ENCODE data around the gene PPIF. TPM values are rescaled to one million over a fixed set of nuclear protein-coding genes. Genes with fewer than 3 reads are reported as not detected.

Gene PPIF
- 10 to 100 TPM; 35.7 to 57.8 (median 45.0) TPM for total RNA-seq

GRCh38 chr10:79347226-79347893 is at the start of gene PPIF:
TSS of gene PPIF (plus strand) at chr10:79347469. CDS start at chr10:79347549, 80 bp downstream.
- peak; percentile 94 to 98 (median 97) for DNase-seq
- peak within 1 kb of the TSS; percentile 92 to 94 (median 92) for H3K27ac ChIP-seq
- peaks cover 0 to 29% (median 0%) of the 10 kb centered on the region in 3 donors for H3K36me3 ChIP-seq
- H3K4me3 ChIP-seq, result peak within 1 kb of the TSS; percentile 73 to 94 (median 88)
- H3K27me3 ChIP-seq, result no peaks in the 10 kb centered on the region
- H3K9me3 ChIP-seq, result no peaks in the 10 kb centered on the region
- TF ChIP-seq POLR2A (IDR thresholded peaks at IDR 0.05) (peak; percentile 81 to 82), CTCF (IDR thresholded peaks at IDR 0.05) (peak; percentile 96 to 99 (median 98))
- H3K4me1 ChIP-seq, result peaks cover 2 to 16% (median 10%) of the 10 kb centered on the region in 4 donors

DNA sequence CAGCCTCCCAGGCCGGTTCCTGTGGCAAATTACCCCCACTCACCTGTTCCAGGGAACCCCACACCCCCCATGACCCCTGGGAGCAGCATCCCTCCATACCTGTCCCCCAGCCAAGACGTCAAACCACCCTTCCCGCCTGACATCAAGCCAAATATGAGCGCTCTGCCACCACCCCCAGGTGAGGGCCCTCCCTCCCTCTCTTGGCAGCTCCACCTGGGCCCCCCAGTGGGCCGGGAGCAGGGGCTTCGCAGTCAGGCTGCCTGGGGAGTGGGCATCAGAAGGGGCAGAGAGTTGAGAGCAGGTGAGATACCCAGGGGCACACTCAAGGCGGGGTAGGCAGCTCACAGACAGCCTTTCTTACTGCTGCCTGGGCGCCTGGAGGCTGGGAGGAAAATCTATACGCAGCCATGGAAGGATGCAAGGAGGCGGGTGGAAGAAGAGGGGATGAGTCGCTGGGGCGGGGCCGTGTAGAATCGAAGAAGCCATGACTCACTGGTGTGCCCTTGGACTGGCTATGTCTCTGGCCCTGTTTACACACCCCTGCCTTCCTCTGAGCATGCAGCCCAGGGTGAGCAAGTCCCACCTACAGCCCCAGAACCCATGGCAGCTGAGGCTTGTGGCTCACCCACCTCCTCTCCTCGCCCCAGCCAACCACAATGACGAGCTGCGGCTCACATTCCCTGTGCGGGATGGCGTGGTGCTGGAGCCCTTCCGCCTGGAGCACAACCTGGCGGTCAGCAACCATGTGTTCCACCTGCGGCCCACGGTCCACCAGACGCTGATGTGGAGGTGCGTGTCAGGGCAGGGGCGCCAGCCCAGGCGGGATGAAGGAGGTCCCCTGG is 48.6 kb upstream of the PPIF start:
- no peaks in the 10 kb centered on the region for H3K9me3 ChIP-seq
- H3K27ac ChIP-seq, result peak overlapping the region in 1 of 4 donors; percentile 39
- H3K4me1 ChIP-seq, result peaks cover 0 to 19% (median 6%) of the 10 kb centered on the region in 4 donors
- H3K4me3 ChIP-seq, result no peak overlapping the region
- peaks cover 0 to 100% (median 0%) of the 10 kb centered on the region in 3 donors for H3K36me3 ChIP-seq
- peak in 2 of 3 donors; percentile 83 to 88 for DNase-seq
- H3K27me3 ChIP-seq, result no peaks in the 10 kb centered on the region
- TF ChIP-seq POLR2A (IDR thresholded peaks at IDR 0.05) (no peak), CTCF (IDR thresholded peaks at IDR 0.05) (no peak)

- peaks cover 0 to 12% (median 6%) of the 10 kb centered on the region in 4 donors for H3K4me1 ChIP-seq
- H3K36me3 ChIP-seq, result peaks cover 0 to 100% (median 0%) of the 10 kb centered on the region in 3 donors
- H3K27ac ChIP-seq, result no peak overlapping the region
- DNase-seq, result no peak
- H3K9me3 ChIP-seq, result no peaks in the 10 kb centered on the region
- TF ChIP-seq POLR2A (IDR thresholded peaks at IDR 0.05) (no peak), CTCF (IDR thresholded peaks at IDR 0.05) (no peak)
- no peak overlapping the region for H3K4me3 ChIP-seq
- no peaks in the 10 kb centered on the region for H3K27me3 ChIP-seq
Measured at GRCh38 chr10:79299397-79300241, 47.6 kb upstream of the PPIF start.

GRCh38 chr10:79300711-79301110 is 46.6 kb upstream of the PPIF start:
- Histone ChIP-seq H3K36me3 (peaks cover 0 to 100% (median 0%) of the 10 kb centered on the region in 3 donors), H3K4me3 (no peak overlapping the region), H3K27me3 (no peaks in the 10 kb centered on the region), H3K4me1 (peaks cover 0 to 9% (median 3%) of the 10 kb centered on the region in 4 donors), H3K9me3 (no peaks in the 10 kb centered on the region), H3K27ac (no peak overlapping the region)
- DNase-seq, result no peak
- TF ChIP-seq CTCF (IDR thresholded peaks at IDR 0.05), result no peak
- no peak for TF ChIP-seq POLR2A (IDR thresholded peaks at IDR 0.05)
